Duodenal mucosa (tissue), 2 donors: ENCODE results near the gene CDC20.
A peak's percentile ranks its signal among the peaks of the same experiment; 100 is the strongest.

ENCODE experiments used
- H3K27ac ChIP-seq: one replicate; pipeline ENCODE4 v1.7.0; 2013; ENCODE audit warnings: low read depth, low read length
- H3K27me3 ChIP-seq, 2 donors: one replicate each; pipeline ENCODE4 v1.7.0; 2013; ENCODE audit warnings: low read length in 2 of 2, control low read depth in 1 of 2; ENCODE audit not compliant: insufficient read depth in 2 of 2, control insufficient read depth in 1 of 2
- H3K36me3 ChIP-seq, 2 donors: one replicate each; pipeline ENCODE4 v1.7.0; 2013; ENCODE audit warnings: low read length in 2 of 2, control low read depth in 1 of 2; ENCODE audit not compliant: insufficient read depth in 2 of 2, control insufficient read depth in 1 of 2
- H3K4me1 ChIP-seq, 2 donors: one replicate each; pipeline ENCODE4 v1.7.0; 2013; ENCODE audit warnings: low read length in 2 of 2, control low read depth in 1 of 2; ENCODE audit not compliant: insufficient read depth in 2 of 2, control insufficient read depth in 1 of 2
- H3K4me3 ChIP-seq, 2 donors: one replicate each; pipeline ENCODE4 v1.7.0; 2013; ENCODE audit warnings: low read length in 2 of 2, low read depth in 1 of 2
- H3K9ac ChIP-seq, 2 donors: one replicate each; pipeline ENCODE4 v1.7.0; 2013; ENCODE audit warnings: low read length in 2 of 2, low read depth in 1 of 2
- H3K9me3 ChIP-seq, 2 donors: one replicate each; pipeline ENCODE4 v1.7.0; 2013; ENCODE audit warnings: low read length in 2 of 2, control low read depth in 1 of 2; ENCODE audit not compliant: control insufficient read depth in 1 of 2

CDC20 gene

GRCh38 chr1:43348343-43348808, 10.4 kb upstream of the CDC20 start:
- peak overlapping the region; percentile 80 to 86 for H3K9ac ChIP-seq
- no peaks in the 10 kb centered on the region for H3K36me3 ChIP-seq
- H3K27ac ChIP-seq: peak overlapping the region; percentile 99
- H3K4me1 ChIP-seq: peaks cover 32 to 34% of the 10 kb centered on the region in 2 donors
- no peaks in the 10 kb centered on the region for H3K9me3 ChIP-seq
- H3K27me3 ChIP-seq: no peaks in the 10 kb centered on the region
- peak overlapping the region; percentile 66 to 70 for H3K4me3 ChIP-seq

- no peaks in the 10 kb centered on the region for H3K36me3 ChIP-seq
- peaks cover 30 to 31% of the 10 kb centered on the region in 2 donors for H3K4me1 ChIP-seq
- H3K27ac ChIP-seq: peak overlapping the region; percentile 99
- H3K4me3 ChIP-seq: peak overlapping the region; percentile 66 to 70
- peak overlapping the region; percentile 80 to 87 for H3K9ac ChIP-seq
- H3K9me3 ChIP-seq: no peaks in the 10 kb centered on the region
- H3K27me3 ChIP-seq: no peaks in the 10 kb centered on the region
Measured at GRCh38 chr1:43348809-43349593, 9.8 kb upstream of the CDC20 start.

- H3K4me3 ChIP-seq: peak overlapping the region; percentile 66 to 70
- peak overlapping the region; percentile 99 for H3K27ac ChIP-seq
- H3K9ac ChIP-seq: peak overlapping the region; percentile 80 to 87
Measured at GRCh38 chr1:43349594-43350306, 9.0 kb upstream of the CDC20 start.

DNA sequence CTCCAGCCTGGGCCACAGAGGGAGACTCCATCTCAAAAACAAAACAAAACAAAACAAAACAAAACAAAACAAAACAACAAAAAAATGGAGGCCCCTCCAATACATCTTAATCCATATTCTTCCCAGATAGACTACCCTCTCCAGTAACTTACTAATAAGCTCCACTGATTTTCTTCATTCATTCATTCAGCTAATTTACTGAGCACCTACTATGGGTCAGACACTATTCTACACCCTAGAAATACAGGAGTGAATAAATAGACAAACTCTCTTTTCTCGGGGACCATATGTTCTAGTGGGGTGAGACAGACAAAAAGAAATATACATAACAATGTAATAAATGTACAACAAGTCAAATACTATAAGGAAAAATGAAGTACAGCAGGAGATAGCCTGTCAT, 7.8 kb upstream of the CDC20 start:
- Histone ChIP-seq H3K9ac (no peak overlapping the region), H3K27me3 (no peaks in the 10 kb centered on the region), H3K4me1 (peaks cover 15 to 19% of the 10 kb centered on the region in 2 donors), H3K27ac (no peak overlapping the region), H3K9me3 (no peaks in the 10 kb centered on the region), H3K4me3 (no peak overlapping the region), H3K36me3 (no peaks in the 10 kb centered on the region)

More at GRCh38 chr1:43349594-43350306, 9.0 kb upstream of the CDC20 start:
- no peaks in the 10 kb centered on the region for H3K27me3 ChIP-seq
- H3K36me3 ChIP-seq: no peaks in the 10 kb centered on the region
- peaks cover 23 to 24% of the 10 kb centered on the region in 2 donors for H3K4me1 ChIP-seq
- no peaks in the 10 kb centered on the region for H3K9me3 ChIP-seq

- Histone ChIP-seq H3K9ac (no peak overlapping the region), H3K9me3 (no peaks in the 10 kb centered on the region), H3K27ac (no peak overlapping the region), H3K36me3 (no peaks in the 10 kb centered on the region), H3K4me3 (no peak overlapping the region), H3K4me1 (peaks cover 11 to 19% of the 10 kb centered on the region in 2 donors), H3K27me3 (no peaks in the 10 kb centered on the region)
Measured at GRCh38 chr1:43351421-43352350, 7.1 kb upstream of the CDC20 start.

GRCh38 chr1:43352351-43352705, 6.5 kb upstream of the CDC20 start:
- Histone ChIP-seq H3K36me3 (no peaks in the 10 kb centered on the region), H3K4me3 (no peak overlapping the region), H3K27ac (no peak overlapping the region), H3K9me3 (no peaks in the 10 kb centered on the region), H3K9ac (no peak overlapping the region), H3K4me1 (peaks cover 11 to 19% of the 10 kb centered on the region in 2 donors), H3K27me3 (no peaks in the 10 kb centered on the region)

DNA sequence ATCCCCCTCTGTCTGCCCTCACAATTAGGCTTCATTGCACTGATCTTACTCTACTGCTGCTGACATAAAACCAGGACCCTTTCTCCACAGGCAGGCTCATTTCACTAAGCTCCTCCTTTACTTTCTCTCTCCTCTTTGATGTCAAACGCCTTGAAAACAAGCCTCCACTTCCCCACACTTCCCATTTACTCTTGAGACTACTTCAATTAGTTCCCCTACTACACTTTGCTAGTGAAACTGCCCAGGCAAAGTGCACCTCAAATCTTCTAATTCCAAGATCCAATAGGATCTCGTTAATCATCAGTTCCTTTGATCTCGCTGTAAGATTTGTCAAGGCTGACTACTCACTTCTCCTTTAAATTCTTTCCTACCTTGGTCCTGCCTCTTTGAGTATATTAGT, 5.9 kb upstream of the CDC20 start:
- Histone ChIP-seq H3K4me3 (no peak overlapping the region), H3K27ac (no peak overlapping the region), H3K9ac (no peak overlapping the region), H3K27me3 (no peaks in the 10 kb centered on the region), H3K36me3 (no peaks in the 10 kb centered on the region), H3K9me3 (no peaks in the 10 kb centered on the region), H3K4me1 (peaks cover 10 to 22% of the 10 kb centered on the region in 2 donors)

GRCh38 chr1:43354471-43354870, 4.3 kb upstream of the CDC20 start:
- no peak overlapping the region for H3K4me3 ChIP-seq
- H3K27me3 ChIP-seq: no peaks in the 10 kb centered on the region
- H3K4me1 ChIP-seq: peaks cover 11 to 20% of the 10 kb centered on the region in 2 donors
- no peaks in the 10 kb centered on the region for H3K9me3 ChIP-seq
- H3K9ac ChIP-seq: no peak overlapping the region
- no peak overlapping the region for H3K27ac ChIP-seq
- no peaks in the 10 kb centered on the region for H3K36me3 ChIP-seq

DNA sequence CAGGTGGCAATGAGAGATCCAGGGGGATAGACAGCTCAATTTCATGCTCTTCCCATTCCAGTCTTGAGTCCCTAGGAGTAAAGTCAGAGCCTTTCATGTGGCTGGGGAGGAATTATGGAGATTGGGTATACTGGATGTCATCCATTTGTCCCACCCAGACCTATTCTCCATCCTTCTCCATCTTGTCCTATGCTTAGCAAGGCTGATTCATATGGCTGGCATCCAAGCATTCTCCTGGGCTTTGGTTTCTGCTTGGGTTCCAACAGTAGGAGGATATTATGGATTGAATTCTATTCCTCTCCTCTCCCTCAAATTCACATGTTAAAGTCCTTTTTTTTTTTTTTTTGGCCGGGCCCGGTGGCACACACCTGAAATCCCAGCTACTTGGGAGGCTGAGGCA, 3.8 kb upstream of the CDC20 start:
- H3K27me3 ChIP-seq: no peaks in the 10 kb centered on the region
- H3K9ac ChIP-seq: no peak overlapping the region
- H3K36me3 ChIP-seq: no peaks in the 10 kb centered on the region
- no peaks in the 10 kb centered on the region for H3K9me3 ChIP-seq
- no peak overlapping the region for H3K27ac ChIP-seq
- H3K4me1 ChIP-seq: peaks cover 16 to 20% of the 10 kb centered on the region in 2 donors
- no peak overlapping the region for H3K4me3 ChIP-seq
